H9 (cell line): Measurements from ENCODE around the gene SBNO1. TPM values are rescaled to one million over a fixed set of nuclear protein-coding genes. Genes with fewer than 3 reads are reported as not detected.

ENCODE experiments used
- DNase-seq: peaks from one replicate; pipeline ENCODE4 v3.0.0-alpha.2; 2017
- H2AFZ ChIP-seq: one replicate; pipeline ENCODE4 v1.6.1; 2013; ENCODE audit warnings: mild to moderate bottlenecking, low read length, control low read depth, moderate library complexity
- H2AK5ac ChIP-seq: 2 replicates; pipeline ENCODE4 v1.6.1; 2013; ENCODE audit warnings: low read length, control low read depth, mixed read lengths; ENCODE audit not compliant: insufficient read length
- H2BK120ac ChIP-seq: one replicate; pipeline ENCODE4 v1.6.1; 2013; ENCODE audit warnings: low read depth, mild to moderate bottlenecking, low read length, control low read depth, inconsistent platforms; ENCODE audit not compliant: poor library complexity, severe bottlenecking
- H2BK12ac ChIP-seq: 2 replicates; pipeline ENCODE4 v1.6.1; 2013; ENCODE audit warnings: low read length, control low read depth, mixed read lengths, low read depth; ENCODE audit not compliant: insufficient read length
- H2BK15ac ChIP-seq: 2 replicates; pipeline ENCODE4 v1.6.1; 2013; ENCODE audit warnings: low read depth, low read length, control low read depth
- H2BK20ac ChIP-seq: one replicate; pipeline ENCODE4 v1.6.1; 2013; ENCODE audit warnings: low read depth, mild to moderate bottlenecking, low read length, control low read depth, inconsistent platforms; ENCODE audit not compliant: poor library complexity, severe bottlenecking
- H2BK5ac ChIP-seq: 2 replicates; pipeline ENCODE4 v1.6.1; 2013; ENCODE audit warnings: low read length, control low read depth, mixed read lengths; ENCODE audit not compliant: insufficient read length
- H3K14ac ChIP-seq: 2 replicates; pipeline ENCODE4 v1.6.1; 2013; ENCODE audit warnings: low read length, control low read depth; ENCODE audit not compliant: insufficient read depth
- H3K18ac ChIP-seq: 2 replicates; pipeline ENCODE4 v1.6.1; 2013; ENCODE audit warnings: low read depth, mild to moderate bottlenecking, mixed read lengths, low read length, control low read depth; ENCODE audit not compliant: insufficient read length
- H3K23ac ChIP-seq: 2 replicates; pipeline ENCODE4 v1.6.1; 2013; ENCODE audit warnings: low read length, control low read depth, mixed read lengths, low read depth; ENCODE audit not compliant: insufficient read length
- H3K23me2 ChIP-seq: 2 replicates; pipeline ENCODE4 v1.6.1; 2013; ENCODE audit warnings: low read depth, mild to moderate bottlenecking, mixed read lengths, low read length, control low read depth; ENCODE audit not compliant: insufficient read length, poor library complexity, severe bottlenecking
- H3K27ac ChIP-seq: 2 replicates; pipeline ENCODE4 v1.5.1; 2013; ENCODE audit warnings: low read length, control low read depth, mixed read lengths, low read depth; ENCODE audit not compliant: insufficient read length
- H3K27me3 ChIP-seq: 2 replicates; pipeline ENCODE4 v1.6.1; 2013; ENCODE audit warnings: low read length, control low read depth, inconsistent platforms; ENCODE audit not compliant: insufficient read depth
- H3K4ac ChIP-seq: 2 replicates; pipeline ENCODE4 v1.6.1; 2013; ENCODE audit warnings: low read depth, mild to moderate bottlenecking, control low read depth, inconsistent platforms, low read length, moderate library complexity
- H3K4me1 ChIP-seq: 2 replicates; pipeline ENCODE4 v1.6.1; 2013; ENCODE audit warnings: low read length, control low read depth, inconsistent platforms; ENCODE audit not compliant: insufficient read depth
- H3K4me2 ChIP-seq: 2 replicates; pipeline ENCODE4 v1.6.1; 2013; ENCODE audit warnings: low read length, control low read depth, mixed read lengths; ENCODE audit not compliant: insufficient read length, insufficient read depth
- H3K56ac ChIP-seq: 2 replicates; pipeline ENCODE4 v1.6.1; 2013; ENCODE audit warnings: low read depth, mild to moderate bottlenecking, mixed read lengths, low read length, control low read depth; ENCODE audit not compliant: insufficient read length
- H3K79me1 ChIP-seq: 2 replicates; pipeline ENCODE4 v1.6.1; 2013; ENCODE audit warnings: low read depth, mild to moderate bottlenecking, moderate library complexity, low read length, control low read depth, inconsistent platforms; ENCODE audit not compliant: insufficient read depth, poor library complexity, severe bottlenecking
- H3K79me2 ChIP-seq: 2 replicates; pipeline ENCODE4 v1.6.1; 2013; ENCODE audit warnings: low read length, control low read depth, inconsistent platforms; ENCODE audit not compliant: insufficient read depth
- H3K9ac ChIP-seq: 2 replicates; pipeline ENCODE4 v1.6.1; 2013; ENCODE audit warnings: low read length, control low read depth, mixed read lengths; ENCODE audit not compliant: insufficient read length; ENCODE audit errors: extremely low read depth
- H3K9me3 ChIP-seq: one replicate; pipeline ENCODE4 v1.6.1; 2013; ENCODE audit warnings: low read depth, low read length, inconsistent platforms; ENCODE audit not compliant: control insufficient read depth
- H3T11ph ChIP-seq: one replicate; pipeline ENCODE4 v1.6.1; 2013; ENCODE audit warnings: mild to moderate bottlenecking, low read length, control low read depth, inconsistent platforms
- H4K20me1 ChIP-seq: one replicate; pipeline ENCODE4 v1.6.1; 2013; ENCODE audit not compliant: control insufficient read depth, insufficient read length, insufficient read depth
- H4K5ac ChIP-seq: 2 replicates; pipeline ENCODE4 v1.6.1; 2013; ENCODE audit warnings: low read depth, mild to moderate bottlenecking, mixed read lengths, low read length, control low read depth; ENCODE audit not compliant: insufficient read length
- H4K8ac ChIP-seq: replicated peaks from 2 replicates; pipeline ENCODE4 v1.6.1; 2013; ENCODE audit warnings: low read length, control low read depth, mixed read lengths, low read depth; ENCODE audit not compliant: insufficient read length
- H4K91ac ChIP-seq: 2 replicates; pipeline ENCODE4 v1.6.1; 2013; ENCODE audit warnings: low read depth, mild to moderate bottlenecking, moderate library complexity, mixed read lengths, low read length, control low read depth; ENCODE audit not compliant: insufficient read length
- H3K27ac Mint-ChIP-seq, 3 experiments: 2 replicates in 2 of 3; 3 replicates in 1 of 3; pipeline ENCODE4 v1.8.0; 2020 to 2021; ENCODE audit warnings: mixed read lengths in 3 of 3, mild to moderate bottlenecking in 1 of 3, moderate library complexity in 1 of 3
- H3K27me3 Mint-ChIP-seq: 2 replicates; pipeline ENCODE4 v1.8.0; 2021; ENCODE audit warnings: low read depth, mild to moderate bottlenecking, moderate library complexity, mixed read lengths
- H3K36me3 Mint-ChIP-seq, 3 experiments: 2 replicates in 2 of 3; 3 replicates in 1 of 3; pipeline ENCODE4 v1.8.0; 2020 to 2021; ENCODE audit warnings: low read depth in 3 of 3, mixed read lengths in 3 of 3; ENCODE audit not compliant: insufficient read depth in 1 of 3
- H3K4me1 Mint-ChIP-seq, 2 experiments: 2 replicates each; pipeline ENCODE4 v1.8.0; 2020; ENCODE audit warnings: mixed read lengths in 2 of 2
- H3K4me3 Mint-ChIP-seq, 2 experiments: 2 replicates in 1 of 2; 3 replicates in 1 of 2; pipeline ENCODE4 v1.8.0; 2020 to 2021; ENCODE audit warnings: mild to moderate bottlenecking in 2 of 2, mixed read lengths in 2 of 2, moderate library complexity in 1 of 2
- H3K9me3 Mint-ChIP-seq, 2 experiments: 2 replicates in 1 of 2; 3 replicates in 1 of 2; pipeline ENCODE4 v1.8.0; 2020; ENCODE audit warnings: mild to moderate bottlenecking in 2 of 2, mixed read lengths in 2 of 2, moderate library complexity in 1 of 2
- CTCF ChIP-seq: fragments of 200-600 bp; sonication (generic); conservative IDR thresholded peaks from 3 replicates; pipeline ENCODE4 v1.8.0; 2021; ENCODE audit warnings: antibody characterized with exemption, mild to moderate bottlenecking
- WGBS: extraction: QIAGEN DNeasy Blood & Tissue Kit; methylation state at CpG from one replicate; pipeline ENCODE4 v1.1.7; 2013; ENCODE audit warnings: missing lambda C conversion rate, low lambda C conversion rate, mixed read lengths; ENCODE audit not compliant: insufficient read length; ENCODE audit errors: extremely low coverage; 5-methylcytosine and 5-hydroxymethylcytosine counted together
- total RNA-seq: library from RNA; stranded (reverse); gene quantifications from 2 replicates; pipeline ENCODE4 v1.2.1, GENCODE V29; 2021

Gene SBNO1
- total RNA-seq, 1 experiment from 2014 or later = 47.5 TPM

DNA sequence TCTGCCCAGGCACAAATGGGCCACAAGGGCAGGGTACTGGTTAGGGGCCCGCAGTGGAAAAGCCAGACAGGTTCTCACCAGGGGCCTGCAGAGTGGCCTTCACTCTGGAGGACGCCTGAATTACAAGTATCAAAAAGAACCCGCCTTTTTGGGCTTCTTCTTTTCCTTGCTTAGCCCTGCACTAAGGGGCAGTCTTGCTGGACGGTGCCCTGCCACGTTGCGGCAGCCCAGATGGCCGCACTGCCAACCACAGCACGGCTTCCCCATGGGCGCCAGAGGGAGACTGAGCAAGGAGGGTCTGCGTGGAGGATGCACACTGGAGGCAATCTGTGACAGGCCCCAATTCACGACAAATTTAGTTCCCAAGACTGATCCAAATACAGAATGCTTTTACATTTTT is 74.7 kb downstream of the SBNO1 start:
- no peaks in the 10 kb centered on the region for H3K79me1 ChIP-seq
- no peaks in the 10 kb centered on the region for H4K20me1 ChIP-seq
- no peak overlapping the region for H4K5ac ChIP-seq
- H3K4me2 ChIP-seq = no peak overlapping the region
- DNase-seq = no peak
- WGBS = no CpG with 5 or more reads among the region's 11 CpGs
- no peak overlapping the region for H3T11ph ChIP-seq
- H2BK12ac ChIP-seq = no peak overlapping the region
- H2AK5ac ChIP-seq = no peak overlapping the region
- H3K9me3 Mint-ChIP-seq = no peaks in the 10 kb centered on the region
- H2AFZ ChIP-seq = no peak overlapping the region
- no peak overlapping the region for H3K27ac Mint-ChIP-seq
- H3K14ac ChIP-seq = no peak overlapping the region
- no peaks in the 10 kb centered on the region for H3K4me1 ChIP-seq
- no peak overlapping the region for H3K23ac ChIP-seq
- no peak overlapping the region for H3K9ac ChIP-seq
- H3K4me3 Mint-ChIP-seq = no peak overlapping the region
- no peaks in the 10 kb centered on the region for H3K23me2 ChIP-seq
- no peak overlapping the region for H3K27ac ChIP-seq
- H4K91ac ChIP-seq = no peak overlapping the region
- H2BK120ac ChIP-seq = no peak overlapping the region
- no peak for TF ChIP-seq CTCF
- no peaks in the 10 kb centered on the region for H3K9me3 ChIP-seq
- H2BK15ac ChIP-seq = no peak overlapping the region
- H2BK5ac ChIP-seq = no peak overlapping the region
- no peaks in the 10 kb centered on the region for H3K79me2 ChIP-seq
- no peak overlapping the region for H3K56ac ChIP-seq
- no peak overlapping the region for H4K8ac ChIP-seq
- H3K18ac ChIP-seq = no peak overlapping the region
- no peak overlapping the region for H3K4ac ChIP-seq
- no peaks in the 10 kb centered on the region for H3K27me3 Mint-ChIP-seq
- no peaks in the 10 kb centered on the region for H3K27me3 ChIP-seq
- no peak overlapping the region for H2BK20ac ChIP-seq
- peaks cover 2 to 57% (median 30%) of the 10 kb centered on the region in 3 experiments; a peak in 5 of 7 replicates for H3K36me3 Mint-ChIP-seq
- H3K4me1 Mint-ChIP-seq = peaks cover 7 to 8% of the 10 kb centered on the region in 2 experiments
